WTC11 (cell line): ENCODE data around the gene RTP3. TPM values are rescaled to one million over a fixed set of nuclear protein-coding genes. Genes with fewer than 3 reads are reported as not detected.

ENCODE experiments used
- ATAC-seq: fragments of 200-7000 bp; cut with Tn5 transposase; 2 replicates; pipeline ENCODE4 v1.10.0; 2021; ENCODE audit warnings: mild to moderate bottlenecking, moderate library complexity
- CTCF ChIA-PET: fragments of 300-600 bp; sonication (Branson Sonifier 250); formaldehyde crosslinking; loops from one replicate; lab custom pipeline; 2021; ENCODE audit warnings: antibody characterized with exemption; lab: Charles Lee
- POLR2A ChIA-PET: fragments of 350-600 bp; sonication (Branson Sonifier 250); formaldehyde crosslinking; loops from one replicate; lab custom pipeline; 2021; ENCODE audit warnings: antibody characterized with exemption; lab: Charles Lee
- DNase-seq: peaks from one replicate; pipeline ENCODE4 v3.0.0; 2021; ENCODE audit warnings: low spot score
- H3K27ac Mint-ChIP-seq: 2 replicates; pipeline ENCODE4 v1.8.0; 2021; ENCODE audit warnings: mixed read lengths
- H3K27me3 Mint-ChIP-seq: 2 replicates; pipeline ENCODE4 v1.8.0; 2021; ENCODE audit warnings: low read depth, mild to moderate bottlenecking, moderate library complexity, mixed read lengths
- H3K36me3 Mint-ChIP-seq: 2 replicates; pipeline ENCODE4 v1.8.0; 2021; ENCODE audit warnings: mixed read lengths
- H3K4me1 Mint-ChIP-seq: 2 replicates; pipeline ENCODE4 v1.8.0; 2022; ENCODE audit warnings: mixed read lengths
- H3K4me3 Mint-ChIP-seq: 2 replicates; pipeline ENCODE4 v1.8.0; 2021; ENCODE audit warnings: mild to moderate bottlenecking, moderate library complexity, mixed read lengths
- H3K9me3 Mint-ChIP-seq: 2 replicates; pipeline ENCODE4 v1.8.0; 2021; ENCODE audit warnings: mixed read lengths
- ATF3 ChIP-seq: sonication (generic); formaldehyde crosslinking; conservative IDR thresholded peaks from 2 replicates; pipeline ENCODE4 v1.8.1; 2022; ENCODE audit warnings: mild to moderate bottlenecking, missing genetic modification reagents
- E2F4 ChIP-seq: sonication (generic); formaldehyde crosslinking; IDR thresholded peaks from 2 replicates; pipeline ENCODE4 v1.8.1; 2022; ENCODE audit warnings: low read depth, mild to moderate bottlenecking, moderate library complexity, missing genetic modification reagents, borderline replicate concordance
- GTF2I ChIP-seq: fragments of 250-450 bp; sonication (Bioruptor Pico); conservative IDR thresholded peaks from 2 replicates; pipeline ENCODE4 v1.4.0; 2021; ENCODE audit warnings: mild to moderate bottlenecking
- JAZF1 ChIP-seq: fragments of 250-450 bp; sonication (Bioruptor Pico); IDR thresholded peaks from 2 replicates; pipeline ENCODE4 v1.9.0; 2021; ENCODE audit warnings: moderate library complexity, mild to moderate bottlenecking, inconsistent platforms
- KAT7 ChIP-seq: sonication (generic); formaldehyde crosslinking; IDR thresholded peaks from 2 replicates; pipeline ENCODE4 v1.8.1; 2023; ENCODE audit warnings: missing genetic modification reagents, mild to moderate bottlenecking, borderline replicate concordance
- MYBL2 ChIP-seq: sonication (generic); formaldehyde crosslinking; IDR thresholded peaks from 2 replicates; pipeline ENCODE4 v1.8.1; 2023; ENCODE audit warnings: mild to moderate bottlenecking, moderate library complexity, missing genetic modification reagents
- NFE2L1 ChIP-seq: sonication (generic); formaldehyde crosslinking; IDR thresholded peaks from 2 replicates; pipeline ENCODE4 v1.8.1; 2023; ENCODE audit warnings: missing genetic modification reagents
- NR1H2 ChIP-seq: sonication (generic); formaldehyde crosslinking; IDR thresholded peaks from 2 replicates; pipeline ENCODE4 v1.9.0; 2021; ENCODE audit warnings: mild to moderate bottlenecking, moderate library complexity, missing genetic modification reagents
- NR3C1 ChIP-seq: sonication (generic); formaldehyde crosslinking; conservative IDR thresholded peaks from 2 replicates; pipeline ENCODE4 v1.8.1; 2023; ENCODE audit warnings: low read depth, mild to moderate bottlenecking, missing genetic modification reagents
- RELA ChIP-seq: sonication (generic); formaldehyde crosslinking; IDR thresholded peaks from 2 replicates; pipeline ENCODE4 v1.8.1; 2022; ENCODE audit warnings: missing genetic modification reagents, mild to moderate bottlenecking, borderline replicate concordance
- RORB ChIP-seq: fragments of 250-450 bp; sonication (Bioruptor Pico); IDR thresholded peaks from 2 replicates; pipeline ENCODE4 v1.9.0; 2021; ENCODE audit warnings: mild to moderate bottlenecking
- SMAD4 ChIP-seq: sonication (generic); formaldehyde crosslinking; IDR thresholded peaks from 2 replicates; pipeline ENCODE4 v1.8.0; 2022; ENCODE audit warnings: mild to moderate bottlenecking, missing genetic modification reagents
- ZNF138 ChIP-seq: sonication (generic); formaldehyde crosslinking; conservative IDR thresholded peaks from 2 replicates; pipeline ENCODE4 v1.8.1; 2022; ENCODE audit warnings: mild to moderate bottlenecking, moderate library complexity, missing genetic modification reagents
- ZSCAN18 ChIP-seq: fragments of 250-450 bp; sonication (Bioruptor Pico); IDR thresholded peaks from 2 replicates; pipeline ENCODE4 v2.1.2; 2022; ENCODE audit warnings: mild to moderate bottlenecking, moderate library complexity
- total RNA-seq: library from RNA; stranded (reverse); gene quantifications from 3 replicates; pipeline ENCODE4 v1.2.3, GENCODE V29; 2021
- TF ChIP-seq, protein P1 (sequence below): sonication (generic); formaldehyde crosslinking; IDR thresholded peaks from 2 replicates; pipeline ENCODE4 v1.8.0; 2022; ENCODE audit warnings: mild to moderate bottlenecking, missing genetic modification reagents
- TF ChIP-seq, protein P2 (sequence below): fragments of 250-450 bp; sonication (Bioruptor Pico); IDR thresholded peaks from 2 replicates; pipeline ENCODE4 v1.8.0; 2021; ENCODE audit warnings: mild to moderate bottlenecking
- TF ChIP-seq, protein P3 (sequence below): sonication (generic); formaldehyde crosslinking; IDR thresholded peaks from 2 replicates; pipeline ENCODE4 v1.8.0; 2023; ENCODE audit warnings: mild to moderate bottlenecking, missing genetic modification reagents
- TF ChIP-seq, protein P4 (sequence below): sonication (generic); formaldehyde crosslinking; IDR thresholded peaks from 2 replicates; pipeline ENCODE4 v1.8.1; 2023; ENCODE audit warnings: mild to moderate bottlenecking, missing genetic modification reagents
- TF ChIP-seq, protein P5 (sequence below): fragments of 200-600 bp; IDR thresholded peaks from 2 replicates; pipeline ENCODE4 v1.8.0; 2022; ENCODE audit warnings: antibody characterized with exemption
- TF ChIP-seq, protein P6 (sequence below): sonication (generic); formaldehyde crosslinking; IDR thresholded peaks from 2 replicates; pipeline ENCODE4 v1.8.1; 2023; ENCODE audit warnings: mild to moderate bottlenecking, missing genetic modification reagents, moderate library complexity

RTP3 gene
- total RNA-seq, 1 experiment from 2014 or later: not detected

GRCh38 chr3:46533091-46533490 is 35.3 kb downstream of the RTP3 start (continued):
- TF ChIP-seq, protein P1, sequence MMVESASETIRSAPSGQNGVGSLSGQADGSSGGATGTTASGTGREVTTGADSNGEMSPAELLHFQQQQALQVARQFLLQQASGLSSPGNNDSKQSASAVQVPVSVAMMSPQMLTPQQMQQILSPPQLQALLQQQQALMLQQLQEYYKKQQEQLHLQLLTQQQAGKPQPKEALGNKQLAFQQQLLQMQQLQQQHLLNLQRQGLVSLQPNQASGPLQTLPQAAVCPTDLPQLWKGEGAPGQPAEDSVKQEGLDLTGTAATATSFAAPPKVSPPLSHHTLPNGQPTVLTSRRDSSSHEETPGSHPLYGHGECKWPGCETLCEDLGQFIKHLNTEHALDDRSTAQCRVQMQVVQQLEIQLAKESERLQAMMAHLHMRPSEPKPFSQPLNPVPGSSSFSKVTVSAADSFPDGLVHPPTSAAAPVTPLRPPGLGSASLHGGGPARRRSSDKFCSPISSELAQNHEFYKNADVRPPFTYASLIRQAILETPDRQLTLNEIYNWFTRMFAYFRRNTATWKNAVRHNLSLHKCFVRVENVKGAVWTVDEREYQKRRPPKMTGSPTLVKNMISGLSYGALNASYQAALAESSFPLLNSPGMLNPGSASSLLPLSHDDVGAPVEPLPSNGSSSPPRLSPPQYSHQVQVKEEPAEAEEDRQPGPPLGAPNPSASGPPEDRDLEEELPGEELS: no peak

GRCh38 chr3:46535746-46536145 is 38.0 kb downstream of the RTP3 start:
- TF ChIP-seq RELA (no peak), ZSCAN18 (CRISPR knock-in tag) (no peak), RORB (no peak), NFE2L1 (no peak), ATF3 (no peak), NR1H2 (CRISPR knock-in tag) (no peak)
- TF ChIP-seq, protein P2, sequence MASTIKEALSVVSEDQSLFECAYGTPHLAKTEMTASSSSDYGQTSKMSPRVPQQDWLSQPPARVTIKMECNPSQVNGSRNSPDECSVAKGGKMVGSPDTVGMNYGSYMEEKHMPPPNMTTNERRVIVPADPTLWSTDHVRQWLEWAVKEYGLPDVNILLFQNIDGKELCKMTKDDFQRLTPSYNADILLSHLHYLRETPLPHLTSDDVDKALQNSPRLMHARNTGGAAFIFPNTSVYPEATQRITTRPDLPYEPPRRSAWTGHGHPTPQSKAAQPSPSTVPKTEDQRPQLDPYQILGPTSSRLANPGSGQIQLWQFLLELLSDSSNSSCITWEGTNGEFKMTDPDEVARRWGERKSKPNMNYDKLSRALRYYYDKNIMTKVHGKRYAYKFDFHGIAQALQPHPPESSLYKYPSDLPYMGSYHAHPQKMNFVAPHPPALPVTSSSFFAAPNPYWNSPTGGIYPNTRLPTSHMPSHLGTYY (CRISPR knock-in tag): no peak
- ChIA-PET CTCF (no interaction called here), POLR2A (interaction anchor here (1.2 kb wide), 1 partner anchor 12 kb away, joined by 3 read pairs; no protein-coding TSS in a partner anchor)
- Mint-ChIP-seq H3K27me3 (no peaks in the 10 kb centered on the region), H3K27ac (no peak overlapping the region), H3K36me3 (peaks cover 7% of the 10 kb centered on the region), H3K4me1 (peaks cover 31% of the 10 kb centered on the region), H3K9me3 (peaks cover 5% of the 10 kb centered on the region; the same call in 1 of the 2 replicates), H3K4me3 (no peak overlapping the region)
- DNase-seq (no peak), ATAC-seq (no peak)

GRCh38 chr3:46536758-46537157 is 39.0 kb downstream of the RTP3 start:
- Mint-ChIP-seq H3K4me1 (peaks cover 31% of the 10 kb centered on the region), H3K36me3 (peaks cover 7% of the 10 kb centered on the region), H3K27ac (0 out of 2 replicates have a peak overlapping the region, but pooled peaks have one; percentile 37), H3K4me3 (no peak overlapping the region), H3K9me3 (peaks cover 5% of the 10 kb centered on the region; the same call in 1 of the 2 replicates), H3K27me3 (no peaks in the 10 kb centered on the region)
- CTCF ChIA-PET: no interaction called here
- DNase-seq (no peak), ATAC-seq (no peak)
- POLR2A ChIA-PET: no interaction called here
- TF ChIP-seq GTF2I (CRISPR knock-in tag) (no peak), NR3C1 (no peak), SMAD4 (CRISPR knock-in tag) (no peak), E2F4 (CRISPR knock-in tag) (no peak), MYBL2 (CRISPR knock-in tag) (no peak), KAT7 (CRISPR knock-in tag) (no peak), JAZF1 (no peak), ZNF138 (CRISPR knock-in tag) (no peak)
- TF ChIP-seq, protein P3, sequence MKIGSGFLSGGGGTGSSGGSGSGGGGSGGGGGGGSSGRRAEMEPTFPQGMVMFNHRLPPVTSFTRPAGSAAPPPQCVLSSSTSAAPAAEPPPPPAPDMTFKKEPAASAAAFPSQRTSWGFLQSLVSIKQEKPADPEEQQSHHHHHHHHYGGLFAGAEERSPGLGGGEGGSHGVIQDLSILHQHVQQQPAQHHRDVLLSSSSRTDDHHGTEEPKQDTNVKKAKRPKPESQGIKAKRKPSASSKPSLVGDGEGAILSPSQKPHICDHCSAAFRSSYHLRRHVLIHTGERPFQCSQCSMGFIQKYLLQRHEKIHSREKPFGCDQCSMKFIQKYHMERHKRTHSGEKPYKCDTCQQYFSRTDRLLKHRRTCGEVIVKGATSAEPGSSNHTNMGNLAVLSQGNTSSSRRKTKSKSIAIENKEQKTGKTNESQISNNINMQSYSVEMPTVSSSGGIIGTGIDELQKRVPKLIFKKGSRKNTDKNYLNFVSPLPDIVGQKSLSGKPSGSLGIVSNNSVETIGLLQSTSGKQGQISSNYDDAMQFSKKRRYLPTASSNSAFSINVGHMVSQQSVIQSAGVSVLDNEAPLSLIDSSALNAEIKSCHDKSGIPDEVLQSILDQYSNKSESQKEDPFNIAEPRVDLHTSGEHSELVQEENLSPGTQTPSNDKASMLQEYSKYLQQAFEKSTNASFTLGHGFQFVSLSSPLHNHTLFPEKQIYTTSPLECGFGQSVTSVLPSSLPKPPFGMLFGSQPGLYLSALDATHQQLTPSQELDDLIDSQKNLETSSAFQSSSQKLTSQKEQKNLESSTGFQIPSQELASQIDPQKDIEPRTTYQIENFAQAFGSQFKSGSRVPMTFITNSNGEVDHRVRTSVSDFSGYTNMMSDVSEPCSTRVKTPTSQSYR (CRISPR knock-in tag): no peak
- TF ChIP-seq, protein P4, sequence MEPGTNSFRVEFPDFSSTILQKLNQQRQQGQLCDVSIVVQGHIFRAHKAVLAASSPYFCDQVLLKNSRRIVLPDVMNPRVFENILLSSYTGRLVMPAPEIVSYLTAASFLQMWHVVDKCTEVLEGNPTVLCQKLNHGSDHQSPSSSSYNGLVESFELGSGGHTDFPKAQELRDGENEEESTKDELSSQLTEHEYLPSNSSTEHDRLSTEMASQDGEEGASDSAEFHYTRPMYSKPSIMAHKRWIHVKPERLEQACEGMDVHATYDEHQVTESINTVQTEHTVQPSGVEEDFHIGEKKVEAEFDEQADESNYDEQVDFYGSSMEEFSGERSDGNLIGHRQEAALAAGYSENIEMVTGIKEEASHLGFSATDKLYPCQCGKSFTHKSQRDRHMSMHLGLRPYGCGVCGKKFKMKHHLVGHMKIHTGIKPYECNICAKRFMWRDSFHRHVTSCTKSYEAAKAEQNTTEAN: no peak
- TF ChIP-seq, protein P5, sequence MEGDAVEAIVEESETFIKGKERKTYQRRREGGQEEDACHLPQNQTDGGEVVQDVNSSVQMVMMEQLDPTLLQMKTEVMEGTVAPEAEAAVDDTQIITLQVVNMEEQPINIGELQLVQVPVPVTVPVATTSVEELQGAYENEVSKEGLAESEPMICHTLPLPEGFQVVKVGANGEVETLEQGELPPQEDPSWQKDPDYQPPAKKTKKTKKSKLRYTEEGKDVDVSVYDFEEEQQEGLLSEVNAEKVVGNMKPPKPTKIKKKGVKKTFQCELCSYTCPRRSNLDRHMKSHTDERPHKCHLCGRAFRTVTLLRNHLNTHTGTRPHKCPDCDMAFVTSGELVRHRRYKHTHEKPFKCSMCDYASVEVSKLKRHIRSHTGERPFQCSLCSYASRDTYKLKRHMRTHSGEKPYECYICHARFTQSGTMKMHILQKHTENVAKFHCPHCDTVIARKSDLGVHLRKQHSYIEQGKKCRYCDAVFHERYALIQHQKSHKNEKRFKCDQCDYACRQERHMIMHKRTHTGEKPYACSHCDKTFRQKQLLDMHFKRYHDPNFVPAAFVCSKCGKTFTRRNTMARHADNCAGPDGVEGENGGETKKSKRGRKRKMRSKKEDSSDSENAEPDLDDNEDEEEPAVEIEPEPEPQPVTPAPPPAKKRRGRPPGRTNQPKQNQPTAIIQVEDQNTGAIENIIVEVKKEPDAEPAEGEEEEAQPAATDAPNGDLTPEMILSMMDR: no peak
- TF ChIP-seq, protein P6, sequence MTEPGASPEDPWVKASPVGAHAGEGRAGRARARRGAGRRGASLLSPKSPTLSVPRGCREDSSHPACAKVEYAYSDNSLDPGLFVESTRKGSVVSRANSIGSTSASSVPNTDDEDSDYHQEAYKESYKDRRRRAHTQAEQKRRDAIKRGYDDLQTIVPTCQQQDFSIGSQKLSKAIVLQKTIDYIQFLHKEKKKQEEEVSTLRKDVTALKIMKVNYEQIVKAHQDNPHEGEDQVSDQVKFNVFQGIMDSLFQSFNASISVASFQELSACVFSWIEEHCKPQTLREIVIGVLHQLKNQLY (CRISPR knock-in tag): no peak
